ENCODE measurements around the gene METTL17.

GRCh38 chr14:20956376-20956976 is 33.3 kb upstream of the METTL17 start:
- TF ChIP-seq ZNF703 (CRISPR knock-in tag; IDR thresholded peaks at IDR 0.05; ENCODE audit: borderline replicate concordance) (no peak), CEBPB (IDR thresholded peaks at IDR 0.05; ENCODE audit: borderline replicate concordance, low read depth, low read length) (no peak), ZFX (CRISPR knock-in tag; IDR thresholded peaks at IDR 0.05; ENCODE audit: low read depth) (no peak), POLR2A (IDR thresholded peaks at IDR 0.05; ENCODE audit: insufficient read depth in 1 of 2, low read depth in 2 of 2, low read length in 2 of 2) (no peak), SETDB1 (CRISPR knock-in tag; IDR thresholded peaks at IDR 0.05; ENCODE audit: borderline replicate concordance) (no peak), CTCF (CRISPR knock-in tag; IDR thresholded peaks at IDR 0.05) (no peak), DNMT1 (CRISPR knock-in tag; IDR thresholded peaks at IDR 0.05) (no peak), BHLHE40 (IDR thresholded peaks at IDR 0.05; ENCODE audit: low read length) (no peak)

All from HepG2 (cell line).